ENCODE data around the gene BCL7C.

BCL7C gene

GRCh38 chr16:30922960-30923535 is 29.2 kb upstream of the BCL7C start:
- DNase-seq (ENCODE audit: low read depth in 1 of 2, low spot score in 1 of 2) = peak; percentile 83 to 93

- peak; percentile 97 to 99 for DNase-seq (ENCODE audit: low read depth in 1 of 2, low spot score in 1 of 2)
Observed at GRCh38 chr16:30922420-30922959, 28.6 kb upstream of the BCL7C start.

- DNase-seq (ENCODE audit: low read depth in 1 of 2, low spot score in 1 of 2) = peak; percentile 76 to 78
Observed at GRCh38 chr16:30921748-30922419, 28.0 kb upstream of the BCL7C start.

GRCh38 chr16:30921459-30921747 is 27.5 kb upstream of the BCL7C start:
- DNase-seq (ENCODE audit: low read depth in 1 of 2, low spot score in 1 of 2) = no peak

- no peak for DNase-seq (ENCODE audit: low read depth in 1 of 2, low spot score in 1 of 2)
Observed at GRCh38 chr16:30920891-30921290, 27.0 kb upstream of the BCL7C start.

- DNase-seq (ENCODE audit: low read depth in 1 of 2, low spot score in 1 of 2) = no peak
Observed at GRCh38 chr16:30918614-30919013, 24.7 kb upstream of the BCL7C start.

- DNase-seq (ENCODE audit: low read depth in 1 of 2, low spot score in 1 of 2) = no peak
Observed at GRCh38 chr16:30914830-30915229, 21.0 kb upstream of the BCL7C start.

GRCh38 chr16:30912794-30913412 is 19.0 kb upstream of the BCL7C start:
- no peak for DNase-seq (ENCODE audit: low read depth in 1 of 2, low spot score in 1 of 2)

- no peak for DNase-seq (ENCODE audit: low read depth in 1 of 2, low spot score in 1 of 2)
Observed at GRCh38 chr16:30910427-30911029, 16.7 kb upstream of the BCL7C start.

- DNase-seq (ENCODE audit: low read depth in 1 of 2, low spot score in 1 of 2) = no peak
Observed at GRCh38 chr16:30907064-30907463, 13.2 kb upstream of the BCL7C start.

- DNase-seq (ENCODE audit: low read depth in 1 of 2, low spot score in 1 of 2) = no peak
Observed at GRCh38 chr16:30904114-30904780, 10.4 kb upstream of the BCL7C start.

GRCh38 chr16:30903596-30903995 is 9.7 kb upstream of the BCL7C start:
- DNase-seq (ENCODE audit: low read depth in 1 of 2, low spot score in 1 of 2) = no peak

- no peak for DNase-seq (ENCODE audit: low read depth in 1 of 2, low spot score in 1 of 2)
Observed at GRCh38 chr16:30903002-30903401, 9.1 kb upstream of the BCL7C start.

GRCh38 chr16:30902029-30902972 is 8.4 kb upstream of the BCL7C start:
- DNase-seq (ENCODE audit: low read depth in 1 of 2, low spot score in 1 of 2) = no peak

- no peak for DNase-seq (ENCODE audit: low read depth in 1 of 2, low spot score in 1 of 2)
Observed at GRCh38 chr16:30901201-30902028, 7.5 kb upstream of the BCL7C start.

GRCh38 chr16:30900588-30900987 is 6.7 kb upstream of the BCL7C start:
- no peak for DNase-seq (ENCODE audit: low read depth in 1 of 2, low spot score in 1 of 2)

- DNase-seq (ENCODE audit: low read depth in 1 of 2, low spot score in 1 of 2) = no peak
Observed at GRCh38 chr16:30899794-30900193, 5.9 kb upstream of the BCL7C start.

GRCh38 chr16:30896889-30897733 is 3.2 kb upstream of the BCL7C start:
- peak; percentile 56 to 70 for DNase-seq (ENCODE audit: low read depth in 1 of 2, low spot score in 1 of 2)

Data from activated T-helper 1 cell treated with anti-CD3 and anti-CD28 coated beads, Interleukin-2, amount 50 U/mL, for 16 hours (primary cell).